HG03095 (cell line): Measurements from ENCODE around the gene DNAJC15.

ENCODE experiments used
- ATAC-seq: cut with Tn5 transposase; IDR thresholded peaks from one replicate; pipeline ENCODE4 v1.9.1; 2021; ENCODE audit warnings: moderate library complexity; ENCODE audit not compliant: unreplicated experiment

DNAJC15 gene

DNA sequence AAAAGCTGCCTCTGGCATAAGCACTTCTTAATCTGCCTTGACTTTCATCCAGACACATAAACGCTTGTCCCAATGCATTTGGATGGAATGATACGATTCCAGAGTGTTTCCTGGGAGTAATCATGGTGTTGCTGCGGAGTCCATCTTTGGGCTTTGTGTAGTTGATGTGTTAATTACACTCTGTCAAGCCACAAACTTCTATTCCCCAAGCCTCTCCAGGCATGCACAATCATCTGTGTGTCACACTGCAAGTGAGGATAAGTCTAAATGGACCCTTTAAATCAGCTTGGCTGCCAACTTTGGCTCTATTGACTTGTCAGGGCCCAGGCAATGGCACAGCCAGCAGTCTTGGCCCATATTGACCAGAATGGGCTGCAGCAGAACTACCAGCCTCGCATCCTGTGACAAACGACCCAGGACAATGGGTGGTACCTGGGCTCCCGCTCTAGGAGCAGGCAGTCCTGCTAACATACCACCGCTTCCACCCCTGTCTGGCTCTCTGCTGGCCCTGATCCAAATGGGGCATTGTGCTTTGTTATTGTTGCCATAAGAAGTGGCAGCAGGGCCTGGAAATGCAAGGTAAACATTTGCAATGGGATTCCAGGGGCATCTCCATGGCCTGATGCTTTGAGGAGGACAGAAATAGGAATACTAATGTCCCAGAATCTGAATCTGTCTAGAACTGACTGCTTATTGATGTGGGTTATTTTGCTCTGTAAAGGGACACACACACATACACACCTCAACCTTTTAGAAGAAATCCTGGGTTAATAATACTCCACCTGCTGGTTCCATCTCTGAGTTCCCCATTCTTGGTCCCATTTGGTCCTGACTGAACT, 127.2 kb downstream of the DNAJC15 start:
- ATAC-seq = no peak

DNA sequence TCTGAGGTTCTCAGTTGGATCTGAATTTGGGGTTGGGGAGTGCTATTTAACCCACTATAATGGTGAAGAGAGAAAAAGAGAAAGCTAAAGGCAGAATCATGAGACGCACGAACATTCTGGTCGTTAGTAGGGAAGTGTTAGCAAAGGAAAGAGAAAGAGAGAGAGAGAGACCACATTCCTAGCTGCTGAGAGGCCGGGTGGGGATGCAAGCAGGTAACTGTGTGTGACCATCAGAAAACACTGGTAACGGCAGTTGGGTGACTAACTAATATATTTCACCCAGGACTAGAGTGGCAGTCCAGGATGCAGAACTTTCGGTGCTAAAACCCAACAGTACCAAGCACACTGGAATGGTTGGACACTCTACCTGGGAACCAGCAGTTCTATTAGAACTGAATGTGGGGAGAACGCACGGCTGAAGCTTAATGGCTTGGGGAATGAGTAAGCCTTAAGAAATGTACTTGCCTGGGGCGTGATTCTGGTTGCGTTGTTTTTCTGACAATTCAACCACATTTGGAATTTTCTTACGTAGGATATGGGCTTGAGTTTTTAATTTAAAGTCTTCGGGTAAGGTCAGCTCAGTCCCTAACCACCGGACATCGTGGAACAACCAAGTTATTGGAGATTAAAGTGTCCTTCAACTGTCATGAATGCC, 130.2 kb downstream of the DNAJC15 start:
- ATAC-seq = no peak

DNA sequence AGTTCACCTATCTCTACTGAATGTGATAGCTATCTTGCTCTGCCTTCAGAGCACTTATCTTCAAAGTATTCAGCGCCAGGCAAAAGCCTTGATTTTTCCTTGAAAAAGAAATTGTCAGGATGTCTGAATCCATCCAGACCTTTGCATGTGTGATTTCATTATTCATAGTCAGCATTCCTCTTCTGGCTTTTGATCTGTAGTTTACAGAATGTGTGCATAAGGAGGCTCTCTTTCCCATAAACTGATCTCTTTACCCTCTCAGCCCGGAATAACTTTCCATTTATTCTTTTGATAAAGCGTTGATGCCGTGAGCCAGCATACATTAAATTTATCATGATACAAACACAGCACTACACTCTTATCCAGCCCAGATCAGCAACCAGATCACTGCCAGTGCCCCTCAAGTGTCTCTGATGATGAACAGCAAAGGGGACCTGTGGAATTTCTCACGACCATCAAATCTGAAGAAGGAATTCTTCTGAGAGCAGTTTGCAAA, 130.8 kb downstream of the DNAJC15 start:
- ATAC-seq = no peak

DNA sequence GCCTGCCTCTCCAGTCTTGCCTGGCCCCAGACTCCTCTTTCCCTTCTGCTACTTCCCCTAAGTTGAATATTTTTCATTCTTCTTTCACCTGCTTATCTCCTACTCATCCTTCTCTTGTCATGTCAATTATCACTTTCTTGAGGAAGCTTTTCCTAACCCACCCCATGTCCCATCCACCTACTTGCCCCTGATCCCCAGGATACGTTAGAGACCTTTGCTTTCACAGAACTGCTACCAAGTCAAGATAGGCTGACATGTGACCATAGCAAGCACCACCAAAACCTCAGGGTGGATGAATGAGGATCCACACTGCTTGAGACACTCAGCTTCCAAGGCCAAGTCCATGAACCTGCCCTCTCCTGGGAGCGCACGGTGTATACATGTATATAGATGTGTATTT, 131.5 kb downstream of the DNAJC15 start:
- no peak for ATAC-seq

DNA sequence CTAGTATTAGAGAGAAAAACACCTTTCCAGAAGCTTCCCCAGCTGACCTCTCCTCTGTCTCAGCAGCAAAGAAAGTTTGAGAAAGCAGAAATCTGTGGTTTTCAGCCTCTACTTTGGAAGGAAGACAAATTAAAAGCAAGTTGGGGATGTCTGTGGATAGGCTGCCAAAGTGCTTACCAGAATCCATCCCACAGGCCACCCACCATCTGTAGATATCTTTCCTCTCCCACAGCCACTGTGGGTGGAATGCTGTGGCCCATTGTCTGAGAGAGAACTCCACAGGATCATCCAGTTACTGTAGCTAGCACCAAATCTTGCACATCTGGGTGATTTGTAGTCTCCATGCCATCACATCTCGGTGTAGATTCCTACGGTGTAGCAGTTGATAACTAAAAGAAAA, 133.5 kb downstream of the DNAJC15 start:
- no peak for ATAC-seq

DNA sequence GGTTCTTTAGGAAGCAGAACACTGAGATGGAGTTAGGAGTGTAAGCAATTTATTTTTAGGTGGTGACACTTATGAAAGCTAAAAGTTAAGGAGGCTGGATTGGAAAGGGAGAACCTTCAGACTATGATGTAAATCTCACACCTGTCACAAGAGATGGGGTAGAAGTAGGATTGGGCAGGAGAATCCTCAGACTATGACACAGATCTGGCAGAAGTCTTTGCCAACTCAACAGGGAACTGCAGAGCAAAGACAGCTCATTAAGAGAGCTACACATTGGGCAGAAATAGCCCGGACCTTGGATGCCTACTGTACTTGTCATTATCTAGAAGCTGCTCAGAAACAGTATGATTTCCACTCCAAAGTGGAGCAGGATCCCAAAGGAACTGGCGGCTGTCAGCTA, 134.4 kb downstream of the DNAJC15 start:
- no peak for ATAC-seq

DNA sequence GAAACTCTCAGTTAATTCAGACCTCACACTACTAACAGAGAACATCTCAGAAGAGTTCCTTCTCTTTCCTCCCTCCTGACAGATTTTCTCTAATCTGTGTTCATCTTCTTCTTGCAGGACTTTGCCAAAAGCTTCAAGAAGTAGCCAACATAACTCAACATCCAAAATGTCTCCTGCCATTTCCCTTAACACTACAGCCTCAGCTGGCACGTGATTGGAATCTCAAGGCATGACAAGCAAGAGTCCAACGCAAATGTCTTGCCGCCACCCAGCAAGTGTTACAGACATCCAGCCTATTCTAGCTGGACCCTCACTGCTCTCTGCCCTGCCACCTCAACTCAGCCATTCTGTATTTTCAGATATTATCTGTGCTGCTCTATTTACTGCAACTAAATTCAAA, 135.1 kb downstream of the DNAJC15 start:
- no peak for ATAC-seq

DNA sequence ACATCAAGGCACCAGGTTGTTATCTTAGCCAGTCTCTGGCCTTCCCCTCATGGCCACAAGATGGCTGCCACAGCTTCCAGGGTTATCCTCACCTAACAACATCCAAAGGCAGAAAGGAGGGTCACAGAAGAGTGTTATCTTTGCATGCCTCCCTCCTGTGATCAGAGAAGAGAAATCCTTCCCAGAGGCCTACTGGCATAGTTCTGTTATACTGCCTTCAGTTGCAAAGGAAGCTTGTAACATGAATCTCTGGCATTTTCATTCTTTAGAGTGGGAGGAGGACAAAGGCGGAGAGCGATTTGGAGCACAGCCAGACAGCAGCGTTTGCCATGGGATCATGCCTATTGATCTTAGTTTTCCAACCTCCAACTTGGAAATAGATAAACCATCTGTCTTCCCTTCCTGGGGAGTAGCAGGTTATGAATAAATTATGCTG, 135.7 kb downstream of the DNAJC15 start:
- ATAC-seq = no peak
